ENCODE measurements around the gene TRIP13. TPM values are rescaled to one million over a fixed set of nuclear protein-coding genes. Genes with fewer than 3 reads are reported as not detected.

Gene TRIP13
- total RNA-seq, 2 experiments from 2014 or later, result 0.47 to 0.66 TPM

GRCh38 chr5:966941-967340 is 74.3 kb downstream of the TRIP13 start:
- Mint-ChIP-seq H3K36me3 (ENCODE audit: low read depth) (no peaks in the 10 kb centered on the region), H3K4me3 (no peak overlapping the region), H3K27ac (no peak overlapping the region), H3K27me3 (peaks cover 69% of the 10 kb centered on the region), H3K4me1 (ENCODE audit: low read depth) (peaks cover 23% of the 10 kb centered on the region), H3K9me3 (no peaks in the 10 kb centered on the region)
- no peak for ATAC-seq (ENCODE audit: poor library complexity)
- intact Hi-C loops (cut with DNase I, micrococcal nuclease), result no loop called here
- no peak for TF ChIP-seq CTCF (IDR thresholded peaks at IDR 0.05)
- H3K4me1 ChIP-seq (ENCODE audit: insufficient read depth, low read length), result peaks cover 28% of the 10 kb centered on the region
- peaks cover 39 to 54% of the 10 kb centered on the region in 2 experiments for H3K27me3 ChIP-seq (ENCODE audit: control insufficient read depth in 1 of 2, insufficient read depth in 2 of 2, low read length in 2 of 2)
- CTCF ChIA-PET, result no interaction called here
- DNase-seq, result no peak
- H3K4me3 ChIP-seq (ENCODE audit: low read length), result no peak overlapping the region
- no peaks in the 10 kb centered on the region for H3K36me3 ChIP-seq (ENCODE audit: insufficient read depth, low read length)
- H3K27ac ChIP-seq (ENCODE audit: low read depth in 1 of 2, low read length in 2 of 2), result no peak overlapping the region
- H3K9me3 ChIP-seq (ENCODE audit: control insufficient read depth in 1 of 2, insufficient read depth in 1 of 2, low read length in 2 of 2), result peaks cover 0 to 8% of the 10 kb centered on the region in 2 experiments
- POLR2A ChIA-PET, result no interaction called here

Other genes starting within 250 kb of the TRIP13 start
- 1 to 10 TPM; 8.2 to 8.5 TPM for gene TPPP, start 199.5 kb upstream of the TRIP13 start, total RNA-seq
- gene ZDHHC11B, start 108.2 kb upstream of the TRIP13 start, total RNA-seq, result 10 to 100 TPM; 14.8 to 15.1 TPM
- gene ZDHHC11, start 41.9 kb upstream of the TRIP13 start, total RNA-seq, result 10 to 100 TPM; 13.3 to 18.3 TPM
- 100 to 1,000 TPM; 109 TPM for gene BRD9, start 83 bp upstream of the TRIP13 start, total RNA-seq
- gene NKD2, start 115.9 kb downstream of the TRIP13 start, total RNA-seq, result under 1 TPM; 0.17 to 0.30 TPM
- 10 to 100 TPM; 47.9 to 51.7 TPM for gene SLC12A7, start 219.2 kb downstream of the TRIP13 start, total RNA-seq